Measurements from ENCODE around the gene ART1. TPM values are rescaled to one million over a fixed set of nuclear protein-coding genes. Genes with fewer than 3 reads are reported as not detected.

The ART1 gene
- total and polyA plus RNA-seq, 2 of the 8 experiments (the other 6 are each of a cell fraction or from before 2014, with no cell fraction given) = not detected

DNA sequence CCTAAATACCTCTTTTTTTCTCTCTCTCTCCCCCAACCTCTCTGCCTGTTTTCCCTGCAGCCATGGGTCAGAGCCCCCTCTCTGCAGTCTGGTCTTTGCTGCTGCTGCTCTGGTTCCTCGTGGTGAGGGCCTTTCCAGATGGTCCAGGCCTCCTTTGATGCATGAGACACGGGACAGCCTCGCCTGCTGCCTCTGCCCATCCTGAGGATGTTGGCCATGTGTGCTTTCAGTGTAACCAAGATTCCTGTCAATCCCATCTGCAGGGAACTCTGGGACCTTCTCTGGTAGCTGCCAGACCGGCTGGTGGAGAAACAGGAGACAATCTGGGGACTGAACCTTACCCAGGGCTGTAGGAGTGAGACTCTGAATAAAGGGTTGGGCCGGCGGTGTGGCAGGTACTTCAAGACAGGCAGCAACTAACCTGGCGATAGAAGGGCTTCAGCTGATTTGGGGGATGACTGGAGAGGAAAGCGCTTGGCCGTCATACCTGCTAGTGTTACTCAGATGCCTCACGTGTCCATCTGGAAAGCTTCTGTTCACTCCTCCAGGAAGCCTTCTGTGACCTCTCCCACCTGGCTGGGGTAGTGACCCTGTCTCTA lies 19.2 kb downstream of the ART1 start:
- Histone ChIP-seq H2BK20ac (ENCODE audit: low read length) (no peak overlapping the region), H3K23me2 (ENCODE audit: low read depth, low read length) (no peaks in the 10 kb centered on the region), H4K5ac (ENCODE audit: insufficient read length, low read depth, low read length) (no peak overlapping the region), H2BK120ac (replicated peaks; ENCODE audit: low read depth, low read length) (no peak overlapping the region), H3K4ac (replicated peaks; ENCODE audit: insufficient read length, low read depth, low read length) (no peak overlapping the region), H3K4me3 (ENCODE audit: extremely low read depth in 1 of 4, insufficient read depth in 2 of 4, low read depth in 3 of 4, low read length in 4 of 4) (no peak overlapping the region), H3K14ac (ENCODE audit: insufficient read length) (no peak overlapping the region), H3K27ac (ENCODE audit: low read depth, low read length) (no peak overlapping the region), H2BK15ac (ENCODE audit: low read length) (no peak overlapping the region), H3K79me1 (ENCODE audit: low read depth, low read length) (no peaks in the 10 kb centered on the region), H3K18ac (ENCODE audit: extremely low read depth, low read length) (no peak overlapping the region), H3K79me2 (ENCODE audit: control insufficient read depth in 1 of 2, insufficient read depth in 2 of 2, low read length in 2 of 2) (no peaks in the 10 kb centered on the region), H2AK5ac (ENCODE audit: low read depth, low read length) (no peak overlapping the region), H4K91ac (replicated peaks; ENCODE audit: insufficient read length, low read length) (no peak overlapping the region), H3K4me2 (ENCODE audit: insufficient read depth in 1 of 2, low read depth in 2 of 2, low read length in 2 of 2) (no peak overlapping the region), H2AFZ (ENCODE audit: low read length) (no peak overlapping the region), H3K36me3 (ENCODE audit: control insufficient read depth in 2 of 4, insufficient read depth in 4 of 4, low read length in 3 of 4) (peaks cover 0 to 8% (median 2%) of the 10 kb centered on the region in 4 experiments; a peak in 2 of 8 replicates), H3K9ac (replicated peaks in 1 of 4; ENCODE audit: extremely low read depth in 1 of 4, low read depth in 3 of 4, low read length in 3 of 4) (no peak overlapping the region), H4K20me1 (replicated peaks in 1 of 2; ENCODE audit: control insufficient read depth in 1 of 2, insufficient read depth in 2 of 2, low read length in 2 of 2) (peaks cover 0 to 2% of the 10 kb centered on the region in 2 experiments), H3K4me1 (replicated peaks in 1 of 4; ENCODE audit: control insufficient read depth in 3 of 4, insufficient read depth in 4 of 4, low read length in 3 of 4) (no peaks in the 10 kb centered on the region), H3K9me3 (ENCODE audit: insufficient read depth in 2 of 2, low read depth in 1 of 2, low read length in 1 of 2) (no peaks in the 10 kb centered on the region), H3K56ac (replicated peaks; ENCODE audit: insufficient read length, low read depth, low read length) (no peak overlapping the region), H4K8ac (ENCODE audit: extremely low read depth, insufficient read depth, low read length) (no peak overlapping the region), H2BK5ac (ENCODE audit: low read depth, low read length) (no peak overlapping the region), H3K23ac (ENCODE audit: insufficient read length) (no peak overlapping the region), H3K27me3 (replicated peaks in 1 of 4; ENCODE audit: control insufficient read depth in 3 of 4, extremely low read depth in 1 of 4, insufficient read depth in 3 of 4, low read length in 3 of 4) (no peaks in the 10 kb centered on the region), H2BK12ac (ENCODE audit: low read depth, low read length) (no peak overlapping the region)
- FAIRE-seq (no peak), DNase-seq (ENCODE audit: low read depth in 1 of 2, low spot score in 2 of 2) (no peak)
- ChIA-PET CTCF (ENCODE audit: partially characterized antibody) (interaction anchor here (1.2 to 1.3 kb wide), 3 partner anchors 8 to 83 kb away, joined by 3 read pairs; no protein-coding TSS in a partner anchor), POLR2A (ENCODE audit: partially characterized antibody) (interaction anchor here (1.2 kb wide), 1 partner anchor 21 kb away, joined by 4 read pairs; no protein-coding TSS in a partner anchor)
- 85% methylated on average over 9 of the region's 10 CpGs; no CpG with 5 or more reads in 1 of the 2 experiments for WGBS, 2 experiments (ENCODE audit: extremely low coverage in 1 of 2, insufficient coverage in 1 of 2, insufficient read length in 1 of 2, insufficient replicate concordance in 2 of 2, low coverage in 1 of 2, low lambda C conversion rate in 2 of 2, missing lambda C conversion rate in 1 of 2)
- TF ChIP-seq KDM5A (IDR thresholded peaks at IDR 0.05; ENCODE audit: low read length) (no peak), TCF12 (IDR thresholded peaks at IDR 0.05; ENCODE audit: low read depth, low read length) (no peak), NANOG (IDR thresholded peaks at IDR 0.05; ENCODE audit: insufficient read depth, low read depth, low read length, poor library complexity, severe bottlenecking) (no peak), BACH1 (IDR thresholded peaks at IDR 0.05; ENCODE audit: low read length) (no peak), CHD1 (IDR thresholded peaks at IDR 0.05; ENCODE audit: low read depth, low read length) (no peak)
- TF ChIP-seq, protein P1, sequence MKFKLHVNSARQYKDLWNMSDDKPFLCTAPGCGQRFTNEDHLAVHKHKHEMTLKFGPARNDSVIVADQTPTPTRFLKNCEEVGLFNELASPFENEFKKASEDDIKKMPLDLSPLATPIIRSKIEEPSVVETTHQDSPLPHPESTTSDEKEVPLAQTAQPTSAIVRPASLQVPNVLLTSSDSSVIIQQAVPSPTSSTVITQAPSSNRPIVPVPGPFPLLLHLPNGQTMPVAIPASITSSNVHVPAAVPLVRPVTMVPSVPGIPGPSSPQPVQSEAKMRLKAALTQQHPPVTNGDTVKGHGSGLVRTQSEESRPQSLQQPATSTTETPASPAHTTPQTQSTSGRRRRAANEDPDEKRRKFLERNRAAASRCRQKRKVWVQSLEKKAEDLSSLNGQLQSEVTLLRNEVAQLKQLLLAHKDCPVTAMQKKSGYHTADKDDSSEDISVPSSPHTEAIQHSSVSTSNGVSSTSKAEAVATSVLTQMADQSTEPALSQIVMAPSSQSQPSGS (IDR thresholded peaks at IDR 0.05; ENCODE audit: low read length) = no peak

All from H1 (cell line).